ENCODE data around the gene OR52J3. TPM values are rescaled to one million over a fixed set of nuclear protein-coding genes. Genes with fewer than 3 reads are reported as not detected.
"Not testable (repeated sequence)": the region's sequence is repeated elsewhere in the genome, so short reads cannot be mapped to it uniquely, and the experiment has no call there.

The OR52J3 gene
- total RNA-seq, 1 donor from 2014 or later: not detected

DNA sequence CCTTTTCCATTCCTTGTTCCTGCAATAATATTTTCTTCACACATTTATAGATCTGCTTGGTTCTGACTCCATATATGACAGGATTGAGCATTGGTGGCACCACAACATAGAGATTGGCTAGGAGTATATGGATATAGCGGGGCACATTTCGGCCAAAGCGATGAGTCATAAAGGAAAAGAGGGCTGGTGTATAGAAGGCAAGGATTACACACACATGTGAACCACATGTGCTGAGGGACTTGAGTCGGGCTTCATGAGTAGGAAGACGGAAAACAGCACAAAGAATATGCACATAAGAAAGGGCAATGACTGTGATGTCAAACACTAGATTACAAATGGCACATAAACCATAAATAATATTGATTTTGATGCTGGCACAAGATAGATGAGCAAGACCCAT, 12.4 kb downstream of the OR52J3 start:
- H3K36me3 Mint-ChIP-seq (ENCODE audit: low read depth); DNase-seq (ENCODE audit: low spot score); H3K9me3 Mint-ChIP-seq; intact Hi-C loops (cut with micrococcal nuclease); H3K27me3 Mint-ChIP-seq (ENCODE audit: insufficient read depth); H3K27ac Mint-ChIP-seq; H3K4me1 Mint-ChIP-seq (ENCODE audit: low read depth); H3K4me3 Mint-ChIP-seq: not testable (repeated sequence)

GRCh38 chr11:5059391-5059790, 13.1 kb downstream of the OR52J3 start, which contains the start of gene OR52E2:
OR52E2 (minus strand) TSS chr11:5059627; CDS start chr11:5059627, 0 bp downstream.
- H3K27ac Mint-ChIP-seq: no peak within 1 kb of the TSS
- H3K4me1 Mint-ChIP-seq (ENCODE audit: low read depth): no peaks in the 10 kb centered on the region
- intact Hi-C loops (cut with micrococcal nuclease): no loop called here
- no peak for DNase-seq (ENCODE audit: low spot score)
- no peaks in the 10 kb centered on the region for H3K36me3 Mint-ChIP-seq (ENCODE audit: low read depth)
- no peaks in the 10 kb centered on the region for H3K27me3 Mint-ChIP-seq (ENCODE audit: insufficient read depth)
- H3K9me3 Mint-ChIP-seq: no peaks in the 10 kb centered on the region
- no peak within 1 kb of the TSS for H3K4me3 Mint-ChIP-seq

GRCh38 chr11:5065027-5065426, 18.7 kb downstream of the OR52J3 start:
- Mint-ChIP-seq H3K4me3 (no peak overlapping the region), H3K27ac (no peak overlapping the region), H3K36me3 (ENCODE audit: low read depth) (no peaks in the 10 kb centered on the region), H3K27me3 (ENCODE audit: insufficient read depth) (no peaks in the 10 kb centered on the region), H3K4me1 (ENCODE audit: low read depth) (no peaks in the 10 kb centered on the region), H3K9me3 (no peaks in the 10 kb centered on the region)
- intact Hi-C loops (cut with micrococcal nuclease): no loop called here
- DNase-seq (ENCODE audit: low spot score): no peak

GRCh38 chr11:5069272-5069671, 22.9 kb downstream of the OR52J3 start, which contains the start of gene OR52E1:
OR52E1 (plus strand) TSS chr11:5069572.
- Mint-ChIP-seq H3K27ac (no peak within 1 kb of the TSS), H3K36me3 (ENCODE audit: low read depth) (no peaks in the 10 kb centered on the region), H3K4me3 (no peak within 1 kb of the TSS), H3K9me3 (no peaks in the 10 kb centered on the region), H3K4me1 (ENCODE audit: low read depth) (no peaks in the 10 kb centered on the region), H3K27me3 (ENCODE audit: insufficient read depth) (no peaks in the 10 kb centered on the region)
- DNase-seq (ENCODE audit: low spot score): no peak
- intact Hi-C loops (cut with micrococcal nuclease): no loop called here

GRCh38 chr11:5071799-5072198, 25.5 kb downstream of the OR52J3 start:
- intact Hi-C loops (cut with micrococcal nuclease): no loop called here
- DNase-seq (ENCODE audit: low spot score): no peak
- Mint-ChIP-seq H3K4me3 (no peak overlapping the region), H3K9me3 (no peaks in the 10 kb centered on the region), H3K36me3 (ENCODE audit: low read depth) (no peaks in the 10 kb centered on the region), H3K27ac (no peak overlapping the region), H3K27me3 (ENCODE audit: insufficient read depth) (no peaks in the 10 kb centered on the region), H3K4me1 (ENCODE audit: low read depth) (no peaks in the 10 kb centered on the region)

GRCh38 chr11:5081405-5081804, 35.1 kb downstream of the OR52J3 start:
- Mint-ChIP-seq H3K9me3 (no peaks in the 10 kb centered on the region), H3K27me3 (ENCODE audit: insufficient read depth) (no peaks in the 10 kb centered on the region), H3K36me3 (ENCODE audit: low read depth) (no peaks in the 10 kb centered on the region), H3K27ac (no peak overlapping the region), H3K4me1 (ENCODE audit: low read depth) (no peaks in the 10 kb centered on the region), H3K4me3 (no peak overlapping the region)
- intact Hi-C loops (cut with micrococcal nuclease): no loop called here
- no peak for DNase-seq (ENCODE audit: low spot score)

DNA sequence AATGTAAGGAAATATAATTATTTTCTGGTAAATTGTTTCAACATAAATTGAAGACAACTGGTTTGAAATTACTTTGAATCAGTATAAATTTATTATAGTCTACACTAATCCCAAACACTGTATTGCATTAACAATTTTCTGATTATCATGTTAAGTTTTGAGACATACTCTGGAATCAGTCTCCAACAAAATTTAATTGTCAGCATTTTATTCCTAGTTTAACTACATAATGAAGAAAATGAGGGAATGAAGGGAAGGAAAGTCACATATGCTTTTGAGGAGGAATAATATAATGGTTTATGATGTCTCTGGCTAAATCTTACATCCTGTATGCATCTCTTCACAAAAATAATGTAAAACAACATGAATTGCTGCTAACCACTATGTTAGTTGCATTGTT, 37.3 kb downstream of the OR52J3 start:
- no peaks in the 10 kb centered on the region for H3K36me3 Mint-ChIP-seq (ENCODE audit: low read depth)
- no peak overlapping the region for H3K27ac Mint-ChIP-seq
- H3K27me3 Mint-ChIP-seq (ENCODE audit: insufficient read depth): no peaks in the 10 kb centered on the region

DNA sequence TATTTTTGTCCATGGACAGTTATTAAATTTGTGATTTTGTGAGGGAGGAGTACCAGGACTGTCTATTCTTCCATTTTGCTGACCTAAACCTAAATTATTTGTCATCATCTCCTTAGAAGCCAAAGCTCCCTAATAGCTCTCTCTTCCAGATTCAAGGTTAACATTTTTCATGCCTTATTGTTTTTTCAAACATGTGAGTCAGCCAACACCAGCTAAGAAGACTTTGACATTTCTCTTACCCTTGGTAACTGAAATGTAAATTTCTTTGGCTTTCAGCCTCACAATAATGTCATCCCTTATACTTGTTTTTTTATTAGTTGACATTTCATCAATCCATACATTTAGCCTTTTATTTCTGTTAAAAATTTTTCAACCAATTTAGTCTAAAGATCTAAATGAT, 42.2 kb downstream of the OR52J3 start:
- no peak for DNase-seq (ENCODE audit: low spot score)
- intact Hi-C loops (cut with micrococcal nuclease): no loop called here
- Mint-ChIP-seq H3K4me1 (ENCODE audit: low read depth) (no peaks in the 10 kb centered on the region), H3K4me3 (no peak overlapping the region), H3K36me3 (ENCODE audit: low read depth) (no peaks in the 10 kb centered on the region), H3K27me3 (ENCODE audit: insufficient read depth) (peaks cover 2% of the 10 kb centered on the region), H3K27ac (no peak overlapping the region), H3K9me3 (no peaks in the 10 kb centered on the region)

More for the DNA sequence above, 37.3 kb downstream of the OR52J3 start:
- DNase-seq (ENCODE audit: low spot score): no peak
- H3K4me3 Mint-ChIP-seq: no peak overlapping the region
- intact Hi-C loops (cut with micrococcal nuclease): no loop called here
- no peaks in the 10 kb centered on the region for H3K4me1 Mint-ChIP-seq (ENCODE audit: low read depth)
- no peaks in the 10 kb centered on the region for H3K9me3 Mint-ChIP-seq

GRCh38 chr11:5090668-5091067, 44.3 kb downstream of the OR52J3 start:
- no peak for DNase-seq (ENCODE audit: low spot score)
- Mint-ChIP-seq H3K27me3 (ENCODE audit: insufficient read depth) (peaks cover 2% of the 10 kb centered on the region), H3K4me1 (ENCODE audit: low read depth) (no peaks in the 10 kb centered on the region), H3K9me3 (no peaks in the 10 kb centered on the region), H3K36me3 (ENCODE audit: low read depth) (no peaks in the 10 kb centered on the region), H3K27ac (no peak overlapping the region), H3K4me3 (no peak overlapping the region)
- intact Hi-C loops (cut with micrococcal nuclease): no loop called here

- intact Hi-C loops (cut with micrococcal nuclease): no loop called here
- DNase-seq (ENCODE audit: low spot score): no peak
- H3K36me3 Mint-ChIP-seq (ENCODE audit: low read depth): no peaks in the 10 kb centered on the region
- peaks cover 2% of the 10 kb centered on the region for H3K27me3 Mint-ChIP-seq (ENCODE audit: insufficient read depth)
- no peak overlapping the region for H3K4me3 Mint-ChIP-seq
- H3K4me1 Mint-ChIP-seq (ENCODE audit: low read depth): no peaks in the 10 kb centered on the region
- no peak overlapping the region for H3K27ac Mint-ChIP-seq
- H3K9me3 Mint-ChIP-seq: no peaks in the 10 kb centered on the region
These were observed 46.7 kb downstream of the OR52J3 start for GRCh38 chr11:5092821-5093585.

DNA sequence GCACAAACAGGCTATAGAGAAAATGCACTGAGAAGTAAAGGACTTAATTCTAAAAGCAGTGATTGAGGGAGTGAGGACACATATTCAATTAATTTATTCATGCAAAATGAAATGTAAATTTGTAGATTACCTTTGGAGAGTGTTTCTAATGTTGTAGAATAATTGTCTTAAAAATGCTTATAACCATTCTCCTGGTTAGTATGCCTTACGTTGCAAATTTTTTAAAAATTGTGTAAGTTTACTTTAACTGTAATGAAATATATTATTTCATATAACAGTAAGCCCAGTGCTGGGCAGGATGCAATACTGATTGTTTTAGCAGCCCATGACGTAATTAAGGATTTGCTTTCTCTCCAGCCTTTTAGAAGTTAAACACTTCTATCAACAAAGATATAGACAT, 49.7 kb downstream of the OR52J3 start:
- H3K4me3 Mint-ChIP-seq: no peak overlapping the region
- no peak for DNase-seq (ENCODE audit: low spot score)
- no peaks in the 10 kb centered on the region for H3K36me3 Mint-ChIP-seq (ENCODE audit: low read depth)
- intact Hi-C loops (cut with micrococcal nuclease): no loop called here
- H3K27me3 Mint-ChIP-seq (ENCODE audit: insufficient read depth): peaks cover 2% of the 10 kb centered on the region
- no peaks in the 10 kb centered on the region for H3K4me1 Mint-ChIP-seq (ENCODE audit: low read depth)
- H3K27ac Mint-ChIP-seq: no peak overlapping the region
- no peaks in the 10 kb centered on the region for H3K9me3 Mint-ChIP-seq

Measured in activated T-helper 1 cell treated with anti-CD3 and anti-CD28 coated beads, Interleukin-12 subunit alpha, Interleukin-12 subunit beta, Interleukin-2, Interleukin-4 antibody, amounts not matched to agents 30 ng/mL and 10 ng/mL and 1 ng/mL, durations not matched to agents 14 hours and 24 hours and 36 hours (primary cell).